ENCODE data around the gene KIFC3. TPM values are rescaled to one million over a fixed set of nuclear protein-coding genes. Genes with fewer than 3 reads are reported as not detected.
"Not testable (repeated sequence)": the region's sequence is repeated elsewhere in the genome, so short reads cannot be mapped to it uniquely, and the experiment has no call there.

Gene KIFC3
- total and polyA plus RNA-seq, 2 of the 13 experiments (the other 11 are each of a cell fraction or from before 2014, with no cell fraction given), result 42.1 to 45.3 TPM

- H3K4me2 ChIP-seq (ENCODE audit: low read depth, low read length); H3K27ac ChIP-seq (ENCODE audit: extremely low read length, insufficient read depth, low read length); H3K79me2 ChIP-seq (ENCODE audit: insufficient read depth, low read length); H3K9me3 ChIP-seq (ENCODE audit: low read length); intact Hi-C loops (cut with micrococcal nuclease; ENCODE audit: unreplicated experiment); H3K36me3 ChIP-seq (replicated peaks in 1 of 2; ENCODE audit: control insufficient read depth in 1 of 2, insufficient read depth in 2 of 2, low read length in 2 of 2); BruUV-seq (replicated peaks); FAIRE-seq; H3K4me3 ChIP-seq (replicated peaks in 1 of 3; ENCODE audit: insufficient read depth in 1 of 3, low read depth in 2 of 3, low read length in 3 of 3); H4K20me1 ChIP-seq (ENCODE audit: insufficient read depth, low read length); DNase-seq (ENCODE audit: low spot score); H3K9ac ChIP-seq (ENCODE audit: insufficient read depth, low read depth, low read length); H3K27me3 ChIP-seq (ENCODE audit: control insufficient read depth in 1 of 2, insufficient read depth in 2 of 2, low read length in 2 of 2); H2AFZ ChIP-seq (ENCODE audit: low read length); in situ Hi-C loops (cut with HindIII; ENCODE audit: extremely low pct_ligation_motif_present, low pct_unique_long_range_greater_than_20kb); ATAC-seq: not testable (repeated sequence)
- ChIA-PET POLR2A (interaction anchor here (0.9 kb wide), 1 partner anchor 45 kb away, joined by 3 read pairs; the partner anchor contains the start of gene ADGRG3), CTCF (ENCODE audit: low intra/inter-chr PET ratio, low total read pairs) (interaction anchor here (0.7 kb wide), 1 partner anchor 18 kb away, joined by 3 read pairs; the partner anchor contains the start of gene DRC7)
- WGBS (ENCODE audit: low lambda C conversion rate), result 96% methylated on average over 6 of the region's 6 CpGs
- peaks cover 33% of the 10 kb centered on the region for H3K4me1 ChIP-seq (ENCODE audit: insufficient read depth, low read length)
Observed at GRCh38 chr16:57712569-57712968, 89.7 kb downstream of the KIFC3 start.

DNA sequence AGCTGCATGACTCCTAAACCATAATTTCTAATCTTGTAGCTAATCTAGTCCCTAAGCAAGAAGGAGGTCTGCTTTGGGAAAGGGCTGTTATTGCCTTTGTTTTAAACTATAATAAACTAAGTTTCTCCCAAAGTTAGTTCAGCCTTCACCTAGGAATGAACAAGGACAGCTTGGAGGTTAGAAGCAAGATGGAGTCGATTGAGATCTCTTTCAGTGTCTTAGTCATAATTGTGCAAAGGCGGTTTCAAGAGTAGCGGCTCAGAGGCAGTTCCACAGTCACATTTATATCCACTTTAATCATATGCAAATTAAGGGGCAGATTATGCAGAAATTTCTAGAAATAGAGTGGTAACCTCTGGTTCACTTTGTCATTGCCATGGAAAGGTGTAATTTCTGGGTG lies 90.3 kb downstream of the KIFC3 start:
- DNase-seq (ENCODE audit: low spot score) (no peak), ATAC-seq (no peak), FAIRE-seq (no peak)
- TF ChIP-seq NFE2L2 (IDR thresholded peaks at IDR 0.05; ENCODE audit: low read length) (no peak), ZNF678 (CRISPR knock-in tag; IDR thresholded peaks at IDR 0.05) (no peak), MIER3 (CRISPR knock-in tag; IDR thresholded peaks at IDR 0.05; ENCODE audit: borderline replicate concordance) (no peak), ZNF530 (CRISPR knock-in tag; IDR thresholded peaks at IDR 0.05; ENCODE audit: low read depth) (no peak), CBX1 (IDR thresholded peaks at IDR 0.05; ENCODE audit: low read depth) (no peak), CC2D1A (CRISPR knock-in tag; IDR thresholded peaks at IDR 0.05) (no peak), ZNF143 (CRISPR knock-in tag; IDR thresholded peaks at IDR 0.05) (no peak), DMAP1 (CRISPR knock-in tag; IDR thresholded peaks at IDR 0.05) (no peak), ZNF317 (CRISPR knock-in tag; IDR thresholded peaks at IDR 0.05) (no peak), IRF2 (CRISPR knock-in tag; IDR thresholded peaks at IDR 0.05) (no peak), HOXD1 (CRISPR knock-in tag; IDR thresholded peaks at IDR 0.05) (no peak), KDM3A (CRISPR knock-in tag; IDR thresholded peaks at IDR 0.05; ENCODE audit: low read depth) (no peak), ZNF331 (CRISPR knock-in tag; IDR thresholded peaks at IDR 0.05) (no peak), HNF1B (CRISPR knock-in tag; IDR thresholded peaks at IDR 0.05) (no peak), FOXK2 (IDR thresholded peaks at IDR 0.05) (no peak), MTA3 (CRISPR knock-in tag; IDR thresholded peaks at IDR 0.05) (no peak)
- TF ChIP-seq, protein P1, sequence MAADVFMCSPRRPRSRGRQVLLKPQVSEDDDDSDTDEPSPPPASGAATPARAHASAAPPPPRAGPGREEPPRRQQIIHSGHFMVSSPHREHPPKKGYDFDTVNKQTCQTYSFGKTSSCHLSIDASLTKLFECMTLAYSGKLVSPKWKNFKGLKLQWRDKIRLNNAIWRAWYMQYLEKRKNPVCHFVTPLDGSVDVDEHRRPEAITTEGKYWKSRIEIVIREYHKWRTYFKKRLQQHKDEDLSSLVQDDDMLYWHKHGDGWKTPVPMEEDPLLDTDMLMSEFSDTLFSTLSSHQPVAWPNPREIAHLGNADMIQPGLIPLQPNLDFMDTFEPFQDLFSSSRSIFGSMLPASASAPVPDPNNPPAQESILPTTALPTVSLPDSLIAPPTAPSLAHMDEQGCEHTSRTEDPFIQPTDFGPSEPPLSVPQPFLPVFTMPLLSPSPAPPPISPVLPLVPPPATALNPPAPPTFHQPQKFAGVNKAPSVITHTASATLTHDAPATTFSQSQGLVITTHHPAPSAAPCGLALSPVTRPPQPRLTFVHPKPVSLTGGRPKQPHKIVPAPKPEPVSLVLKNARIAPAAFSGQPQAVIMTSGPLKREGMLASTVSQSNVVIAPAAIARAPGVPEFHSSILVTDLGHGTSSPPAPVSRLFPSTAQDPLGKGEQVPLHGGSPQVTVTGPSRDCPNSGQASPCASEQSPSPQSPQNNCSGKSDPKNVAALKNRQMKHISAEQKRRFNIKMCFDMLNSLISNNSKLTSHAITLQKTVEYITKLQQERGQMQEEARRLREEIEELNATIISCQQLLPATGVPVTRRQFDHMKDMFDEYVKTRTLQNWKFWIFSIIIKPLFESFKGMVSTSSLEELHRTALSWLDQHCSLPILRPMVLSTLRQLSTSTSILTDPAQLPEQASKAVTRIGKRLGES (CRISPR knock-in tag; IDR thresholded peaks at IDR 0.05; ENCODE audit: borderline replicate concordance), result no peak
- no peaks in the 10 kb centered on the region for H3K36me3 ChIP-seq (replicated peaks in 1 of 2; ENCODE audit: control insufficient read depth in 1 of 2, insufficient read depth in 2 of 2, low read length in 2 of 2)
- ChIA-PET POLR2A (interaction anchor here (0.9 kb wide), 1 partner anchor 44 kb away, joined by 3 read pairs; the partner anchor contains the start of gene ADGRG3), CTCF (ENCODE audit: low intra/inter-chr PET ratio, low total read pairs) (interaction anchor here (0.7 kb wide), 1 partner anchor 18 kb away, joined by 3 read pairs; the partner anchor contains the start of gene DRC7)
- H3K9me3 ChIP-seq (ENCODE audit: low read length), result no peaks in the 10 kb centered on the region
- H3K27me3 ChIP-seq (ENCODE audit: control insufficient read depth in 1 of 2, insufficient read depth in 2 of 2, low read length in 2 of 2), result no peaks in the 10 kb centered on the region
- no peak overlapping the region for H3K27ac ChIP-seq (ENCODE audit: extremely low read length, insufficient read depth, low read length)
- BruUV-seq (replicated peaks), result no TSS peak
- no peak overlapping the region for H2AFZ ChIP-seq (ENCODE audit: low read length)
- no peaks in the 10 kb centered on the region for H4K20me1 ChIP-seq (ENCODE audit: insufficient read depth, low read length)
- intact Hi-C loops (cut with micrococcal nuclease; ENCODE audit: unreplicated experiment), result no loop called here
- H3K4me2 ChIP-seq (ENCODE audit: low read depth, low read length), result no peak overlapping the region
- no peak overlapping the region for H3K4me3 ChIP-seq (replicated peaks in 1 of 3; ENCODE audit: insufficient read depth in 1 of 3, low read depth in 2 of 3, low read length in 3 of 3)
- peaks cover 33% of the 10 kb centered on the region for H3K4me1 ChIP-seq (ENCODE audit: insufficient read depth, low read length)
- H3K9ac ChIP-seq (ENCODE audit: insufficient read depth, low read depth, low read length), result no peak overlapping the region
- in situ Hi-C loops (cut with HindIII; ENCODE audit: extremely low pct_ligation_motif_present, low pct_unique_long_range_greater_than_20kb), result no loop called here
- WGBS (ENCODE audit: low lambda C conversion rate), result 98% methylated on average over 3 of the region's 3 CpGs
- H3K79me2 ChIP-seq (ENCODE audit: insufficient read depth, low read length), result no peaks in the 10 kb centered on the region

All from HepG2 (cell line).